CD4-positive, alpha-beta T cell (primary cell): Measurements from ENCODE around the gene KLF15. TPM values are rescaled to one million over a fixed set of nuclear protein-coding genes. Genes with fewer than 3 reads are reported as not detected.

Experiments
- ATAC-seq: fragments of 200-7000 bp; cut with Tn5 transposase; one replicate; pipeline ENCODE4 v1.10.0; 2022; ENCODE audit warnings: mild to moderate bottlenecking; ENCODE audit not compliant: poor library complexity
- CTCF ChIA-PET: fragments of 350-600 bp; sonication (Branson Sonifier 250); formaldehyde crosslinking; loops from one replicate; lab custom pipeline; 2021; ENCODE audit warnings: antibody characterized with exemption, inconsistent platforms; lab: Charles Lee
- POLR2A ChIA-PET: fragments of 350-600 bp; sonication (Branson Sonifier 250); formaldehyde crosslinking; loops from one replicate; lab custom pipeline; 2021; ENCODE audit warnings: antibody characterized with exemption, inconsistent platforms; lab: Charles Lee
- DNase-seq, 14 experiments: peaks; one replicate each; pipeline ENCODE4 v3.0.0-alpha.2; 2013 to 2020; ENCODE audit warnings: mixed read lengths in 2 of 14
- H3K27ac ChIP-seq, 2 donors: one replicate each; pipeline versions ENCODE4 v1.5.1 to v1.7.0; 2013; ENCODE audit warnings: low read length in 2 of 2, low read depth in 1 of 2, mild to moderate bottlenecking in 1 of 2
- H3K27me3 ChIP-seq, 2 experiments: 1 replicate in 1 of 2; 2 replicates in 1 of 2; pipeline versions ENCODE4 v1.6.1 to v1.7.0; 2013; ENCODE audit warnings: low read length in 2 of 2, control low read depth in 1 of 2, mild to moderate bottlenecking in 1 of 2, moderate library complexity in 1 of 2; ENCODE audit not compliant: insufficient read depth in 2 of 2, control insufficient read depth in 1 of 2
- H3K36me3 ChIP-seq: one replicate; pipeline ENCODE4 v1.6.1; 2013; ENCODE audit warnings: low read length, control low read depth; ENCODE audit not compliant: insufficient read depth
- H3K4me1 ChIP-seq: one replicate; pipeline ENCODE4 v1.6.1; 2013; ENCODE audit warnings: low read length, control low read depth; ENCODE audit not compliant: insufficient read depth
- H3K4me3 ChIP-seq: one replicate; pipeline ENCODE4 v1.5.1; 2013; ENCODE audit warnings: mild to moderate bottlenecking, low read length, moderate library complexity
- H3K9me3 ChIP-seq, 2 experiments: 1 replicate in 1 of 2; 2 replicates in 1 of 2; pipeline versions ENCODE4 v1.6.1 to v1.7.0; 2013; ENCODE audit warnings: low read length in 2 of 2, mild to moderate bottlenecking in 2 of 2, control low read depth in 1 of 2, moderate library complexity in 1 of 2; ENCODE audit not compliant: control insufficient read depth in 1 of 2, insufficient read depth in 1 of 2
- H3K27ac Mint-ChIP-seq: one replicate; pipeline ENCODE4 v1.8.0; 2020; ENCODE audit warnings: mixed read lengths
- H3K27me3 Mint-ChIP-seq: one replicate; pipeline ENCODE4 v1.8.0; 2021; ENCODE audit warnings: mixed read lengths
- H3K36me3 Mint-ChIP-seq: one replicate; pipeline ENCODE4 v1.8.0; 2021; ENCODE audit warnings: low read depth, mixed read lengths
- H3K4me1 Mint-ChIP-seq: one replicate; pipeline ENCODE4 v1.8.0; 2021; ENCODE audit warnings: low read depth, mixed read lengths
- H3K4me3 Mint-ChIP-seq: one replicate; pipeline ENCODE4 v1.8.0; 2020; ENCODE audit warnings: mild to moderate bottlenecking, mixed read lengths
- H3K9me3 Mint-ChIP-seq: one replicate; pipeline ENCODE4 v1.8.0; 2020; ENCODE audit warnings: mixed read lengths
- intact Hi-C, 2 experiments: fragments of 100-400 bp; cut with DNase I in 1 of 2; cut with micrococcal nuclease in 1 of 2; formaldehyde crosslinking; loops; one replicate each; pipeline versions ENCODE4 v1.15.1 to v1.9.0; 2023 to 2025; cut with DNase I, micrococcal nuclease
- total RNA-seq, 174 experiments: library from RNA in 2 of 174; stranded (reverse) in 2 of 174; gene quantifications; one replicate each; pipeline ENCODE4 v1.2.3 and lab custom pipeline; 2021 to 2026
- TF ChIP-seq, protein P1 (sequence below): fragments of 200-600 bp; IDR thresholded peaks from one replicate; pipeline ENCODE4 v1.8.0; 2022; ENCODE audit warnings: antibody characterized with exemption, mild to moderate bottlenecking

Gene KLF15
- total RNA-seq, 2 experiments from 2014 or later = 0.30 TPM; not detected in 1

DNA sequence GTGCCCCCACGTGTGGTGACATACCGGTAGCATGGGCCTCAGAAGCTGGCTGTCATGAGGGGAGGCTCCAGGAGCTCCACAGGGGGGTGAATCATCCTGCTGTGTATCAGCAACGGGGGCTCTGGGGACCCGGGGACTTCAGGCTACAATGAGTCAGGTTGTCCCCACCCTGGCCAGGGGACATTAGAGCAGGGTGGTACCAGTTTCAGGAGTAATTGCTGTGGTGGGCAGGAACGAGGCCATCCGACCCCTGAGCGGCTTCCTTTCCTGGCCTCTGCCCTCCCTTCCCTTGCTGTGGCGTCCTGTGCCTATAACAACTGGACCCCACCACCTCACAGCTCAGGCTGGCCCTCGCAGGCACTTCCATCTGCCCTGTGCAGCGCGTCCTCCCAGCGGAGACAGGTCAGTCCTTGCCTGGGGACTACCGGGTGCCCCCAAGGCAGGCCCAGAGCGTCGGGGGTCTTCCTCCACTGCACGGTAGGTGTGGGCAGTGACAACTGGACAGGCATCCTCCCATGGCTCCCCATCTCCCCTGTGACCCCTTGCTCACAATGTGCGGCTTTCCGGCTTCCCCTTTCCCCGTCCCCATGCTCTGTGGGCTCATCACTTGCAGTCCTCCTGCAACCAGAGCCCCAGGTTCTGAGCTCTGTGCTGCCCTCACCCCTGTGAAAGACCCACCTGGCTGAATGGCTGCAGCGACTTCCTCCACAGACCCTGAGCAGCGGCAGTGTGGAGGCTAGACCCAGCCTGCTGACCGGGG, 57.0 kb downstream of the KLF15 start:
- Histone ChIP-seq H3K36me3 (no peaks in the 10 kb centered on the region), H3K27me3 (no peaks in the 10 kb centered on the region), H3K27ac (no peak overlapping the region), H3K4me1 (no peaks in the 10 kb centered on the region), H3K4me3 (no peak overlapping the region), H3K9me3 (peaks cover 12% of the 10 kb centered on the region in 2 experiments)
- Mint-ChIP-seq H3K27me3 (peaks cover 8% of the 10 kb centered on the region), H3K4me1 (no peaks in the 10 kb centered on the region), H3K4me3 (no peak overlapping the region), H3K9me3 (peaks cover 17% of the 10 kb centered on the region), H3K27ac (no peak overlapping the region), H3K36me3 (no peaks in the 10 kb centered on the region)
- ChIA-PET POLR2A (no interaction called here), CTCF (no interaction called here)
- no peak for ATAC-seq
- TF ChIP-seq, protein P1, sequence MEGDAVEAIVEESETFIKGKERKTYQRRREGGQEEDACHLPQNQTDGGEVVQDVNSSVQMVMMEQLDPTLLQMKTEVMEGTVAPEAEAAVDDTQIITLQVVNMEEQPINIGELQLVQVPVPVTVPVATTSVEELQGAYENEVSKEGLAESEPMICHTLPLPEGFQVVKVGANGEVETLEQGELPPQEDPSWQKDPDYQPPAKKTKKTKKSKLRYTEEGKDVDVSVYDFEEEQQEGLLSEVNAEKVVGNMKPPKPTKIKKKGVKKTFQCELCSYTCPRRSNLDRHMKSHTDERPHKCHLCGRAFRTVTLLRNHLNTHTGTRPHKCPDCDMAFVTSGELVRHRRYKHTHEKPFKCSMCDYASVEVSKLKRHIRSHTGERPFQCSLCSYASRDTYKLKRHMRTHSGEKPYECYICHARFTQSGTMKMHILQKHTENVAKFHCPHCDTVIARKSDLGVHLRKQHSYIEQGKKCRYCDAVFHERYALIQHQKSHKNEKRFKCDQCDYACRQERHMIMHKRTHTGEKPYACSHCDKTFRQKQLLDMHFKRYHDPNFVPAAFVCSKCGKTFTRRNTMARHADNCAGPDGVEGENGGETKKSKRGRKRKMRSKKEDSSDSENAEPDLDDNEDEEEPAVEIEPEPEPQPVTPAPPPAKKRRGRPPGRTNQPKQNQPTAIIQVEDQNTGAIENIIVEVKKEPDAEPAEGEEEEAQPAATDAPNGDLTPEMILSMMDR = no peak
- intact Hi-C loops = no loop called here
- no peak for DNase-seq

DNA sequence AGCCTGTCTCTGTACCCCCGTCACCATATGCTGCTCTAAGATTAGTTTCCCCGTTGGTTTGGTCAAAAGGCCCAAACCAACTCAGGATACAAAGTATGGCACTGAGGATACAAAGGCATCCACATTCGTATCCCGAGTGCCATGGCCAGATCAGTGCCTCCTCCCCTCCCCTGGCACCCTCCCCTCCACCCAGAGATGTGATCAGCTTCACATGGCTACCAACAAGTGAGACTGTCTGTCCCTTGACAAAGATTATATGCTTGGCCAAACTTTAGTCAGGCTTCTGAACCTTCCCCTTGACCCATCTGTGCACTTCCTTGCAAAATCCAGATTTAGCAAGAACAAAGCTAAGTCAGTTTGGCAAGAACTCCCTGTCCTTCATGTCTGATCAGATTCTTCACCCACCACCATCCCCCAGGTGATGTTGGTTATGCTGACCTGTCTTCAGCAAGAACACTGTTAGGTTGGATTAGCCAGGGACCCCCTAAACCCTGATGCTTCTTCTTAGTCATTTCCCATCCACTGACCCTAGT, 61.7 kb downstream of the KLF15 start:
- no peak overlapping the region for H3K4me3 Mint-ChIP-seq
- peaks cover 10% of the 10 kb centered on the region for H3K27me3 Mint-ChIP-seq
- no peak for ATAC-seq
- POLR2A ChIA-PET = no interaction called here
- no peaks in the 10 kb centered on the region for H3K36me3 Mint-ChIP-seq
- H3K27ac Mint-ChIP-seq = no peak overlapping the region
- Histone ChIP-seq H3K4me1 (no peaks in the 10 kb centered on the region), H3K36me3 (no peaks in the 10 kb centered on the region), H3K27me3 (peaks cover 6 to 7% of the 10 kb centered on the region in 2 experiments), H3K9me3 (peaks cover 0 to 8% of the 10 kb centered on the region in 2 experiments), H3K27ac (no peak overlapping the region), H3K4me3 (no peak overlapping the region)
- H3K4me1 Mint-ChIP-seq = no peaks in the 10 kb centered on the region
- no peak for DNase-seq
- H3K9me3 Mint-ChIP-seq = no peaks in the 10 kb centered on the region
- CTCF ChIA-PET = no interaction called here
- TF ChIP-seq, protein P1 = no peak
- intact Hi-C loops = no loop called here

DNA sequence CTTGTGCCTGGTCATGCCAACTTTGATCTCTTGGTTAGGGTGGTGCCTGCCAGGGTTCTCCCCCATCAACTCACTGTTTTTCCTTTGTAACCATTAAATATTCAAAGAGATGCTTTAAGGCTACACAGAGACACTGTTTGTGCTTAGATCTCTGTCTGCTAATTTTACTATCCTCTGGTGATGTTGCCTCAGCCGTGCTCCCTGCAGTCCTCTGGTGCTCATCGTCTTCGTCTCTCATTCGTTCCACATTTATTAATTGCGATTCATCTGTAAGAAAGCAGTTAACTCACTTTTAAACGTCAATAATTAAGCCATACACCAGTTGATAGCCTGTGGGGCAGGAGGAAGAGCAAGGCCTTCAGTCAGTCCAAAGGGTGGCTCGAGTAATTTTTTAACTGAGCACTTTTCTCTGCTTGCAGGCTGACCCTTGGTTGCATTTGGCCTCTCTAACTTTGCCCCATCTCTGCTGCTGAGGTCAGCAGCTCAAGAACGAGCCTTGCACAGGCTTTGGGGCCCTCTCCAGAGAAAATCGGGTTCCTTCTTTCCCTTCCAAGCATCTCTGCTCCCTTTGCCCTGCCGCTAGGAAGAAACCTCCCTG, 62.9 kb downstream of the KLF15 start:
- ChIA-PET CTCF (no interaction called here), POLR2A (no interaction called here)
- H3K36me3 ChIP-seq = no peaks in the 10 kb centered on the region
- Mint-ChIP-seq H3K27me3 (peaks cover 21% of the 10 kb centered on the region), H3K27ac (no peak overlapping the region), H3K4me1 (no peaks in the 10 kb centered on the region), H3K36me3 (no peaks in the 10 kb centered on the region), H3K4me3 (no peak overlapping the region), H3K9me3 (no peaks in the 10 kb centered on the region)
- ATAC-seq (no peak), DNase-seq (no peak)
- peaks cover 6 to 17% of the 10 kb centered on the region in 2 experiments for H3K27me3 ChIP-seq
- H3K4me1 ChIP-seq = no peaks in the 10 kb centered on the region
- H3K27ac ChIP-seq = no peak overlapping the region
- no peaks in the 10 kb centered on the region for H3K9me3 ChIP-seq
- intact Hi-C loops = no loop called here
- TF ChIP-seq, protein P1 = no peak
- H3K4me3 ChIP-seq = no peak overlapping the region
